Stimulated activated CD4-positive, alpha-beta T cell treated with anti-CD3 and anti-CD28 coated beads, TNF-alpha, amount 100 ng/mL, for 48 hours (primary cell): ENCODE results near the gene POMP.
"Not testable (repeated sequence)": the region's sequence is repeated elsewhere in the genome, so short reads cannot be mapped to it uniquely, and the experiment has no call there.

Experiments used
- DNase-seq, 3 donors: peaks; one replicate each; pipeline ENCODE4 v3.0.0-alpha.2; 2020; ENCODE audit warnings: low read depth in 3 of 3

Gene POMP

DNA sequence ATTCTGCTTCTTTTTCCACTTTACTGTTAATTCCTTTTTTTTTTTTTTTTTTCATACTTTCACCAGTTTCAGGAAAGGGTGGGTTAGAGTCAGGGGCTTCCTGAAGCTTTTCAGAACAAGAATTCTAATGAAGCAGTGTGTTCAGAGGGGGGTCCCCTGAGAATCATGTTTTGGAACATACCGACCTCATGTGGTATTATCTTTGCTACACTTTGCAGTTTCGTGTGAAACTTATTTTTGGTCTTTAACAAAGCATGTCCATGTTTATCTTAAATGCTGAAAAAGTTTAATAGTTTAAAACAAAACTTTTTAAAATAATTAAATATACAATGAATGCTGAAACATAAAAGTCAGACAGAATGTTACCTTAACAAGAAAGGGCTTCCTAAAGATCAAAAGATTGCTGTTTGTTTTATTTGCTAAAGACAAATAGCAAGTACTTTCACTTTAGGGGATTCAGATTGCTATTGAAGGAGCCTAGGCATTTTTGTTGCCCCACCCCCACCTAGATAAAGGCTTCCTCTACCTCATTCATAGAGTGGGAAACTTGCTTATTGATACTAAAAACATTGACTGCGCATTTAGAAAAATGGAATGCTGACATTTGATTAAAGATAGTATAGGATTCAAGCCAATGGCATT is 21.1 kb upstream of the POMP start:
- DNase-seq: no peak

DNA sequence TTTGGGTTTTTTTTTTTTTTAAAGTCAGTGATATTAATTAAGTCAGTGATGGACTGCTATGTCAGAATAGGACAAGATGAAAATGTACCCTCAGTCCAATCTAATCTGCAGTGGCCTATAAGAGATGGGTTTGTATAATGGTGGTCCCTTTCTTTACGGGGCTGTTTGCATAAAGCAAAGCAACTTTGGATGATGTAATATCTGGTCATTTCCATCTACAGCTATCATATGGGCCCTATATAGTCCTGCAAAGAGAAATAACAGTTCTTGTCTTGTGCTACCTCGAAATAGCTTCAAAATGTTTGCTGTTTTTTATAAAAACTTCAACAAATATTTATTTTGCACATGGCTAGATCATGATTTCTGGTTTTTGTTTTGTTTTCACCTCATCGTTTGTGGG is 20.2 kb upstream of the POMP start:
- no peak for DNase-seq

DNA sequence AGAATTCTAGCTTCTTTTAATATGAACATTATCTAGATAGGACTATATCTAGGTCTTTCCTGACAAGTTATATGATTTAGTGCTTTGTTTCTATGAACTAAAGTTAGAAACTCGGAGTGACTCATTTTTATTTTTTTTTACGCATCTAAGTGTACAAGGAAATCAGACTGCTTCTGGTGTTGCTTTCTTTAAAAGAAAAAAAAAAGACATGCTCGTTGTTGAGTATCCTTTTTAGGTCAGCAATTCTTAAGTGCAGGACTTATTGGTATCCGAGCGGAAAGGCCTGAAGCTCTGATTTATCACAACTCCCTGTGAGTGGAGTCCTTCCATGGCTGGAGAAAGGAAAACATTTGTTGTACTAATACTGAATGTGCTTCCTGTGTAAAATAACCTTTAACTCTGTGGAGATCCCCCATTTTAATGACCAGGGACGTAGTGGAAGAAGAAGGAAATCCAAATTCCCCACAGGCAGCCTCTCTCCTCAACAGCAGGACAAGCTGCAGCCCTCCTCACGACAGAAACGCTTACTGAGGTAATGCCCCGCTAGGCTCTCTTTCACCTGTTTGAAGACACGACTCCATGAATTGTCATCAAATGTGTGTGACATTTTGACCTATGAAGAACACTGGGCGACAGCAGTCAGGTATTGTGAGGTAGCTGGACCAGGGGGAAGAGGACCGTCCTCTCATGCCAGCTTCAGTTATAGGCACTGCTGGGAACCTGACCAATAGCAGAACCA is 17.9 kb upstream of the POMP start:
- no peak for DNase-seq

DNA sequence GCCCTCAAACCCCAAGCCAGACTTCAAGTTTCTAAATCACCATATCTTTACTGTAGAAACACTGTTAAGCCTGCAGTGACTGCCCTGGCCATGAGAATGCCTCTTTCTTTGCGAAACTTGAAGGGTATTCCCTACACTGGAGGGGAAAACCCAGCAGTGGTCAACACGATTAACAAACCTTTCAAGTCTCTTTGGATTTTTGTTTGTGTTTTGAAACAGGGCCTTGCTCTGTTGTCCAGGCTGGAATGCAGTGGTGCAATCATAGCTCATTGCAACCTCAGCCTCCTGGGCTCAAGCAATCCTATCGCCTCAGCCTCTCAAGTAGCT is 17.4 kb upstream of the POMP start:
- no peak for DNase-seq

DNA sequence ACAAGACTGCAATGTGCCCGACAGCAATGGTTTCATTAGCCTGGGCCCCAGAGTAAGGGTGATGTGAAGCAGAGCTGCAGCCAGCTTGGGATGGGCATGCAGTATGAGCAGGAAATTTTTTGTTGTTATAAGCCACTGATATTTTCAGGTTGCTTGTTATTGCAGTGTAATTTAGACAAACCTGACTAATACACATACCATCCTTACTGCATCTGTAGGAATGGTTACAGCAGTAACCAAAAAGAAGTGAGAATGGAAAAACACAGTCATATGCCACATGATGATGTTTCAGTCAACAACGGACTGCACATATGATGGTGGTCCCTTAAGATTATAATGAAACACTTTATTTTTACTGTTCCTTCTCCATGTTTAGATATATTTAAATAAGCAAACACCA is 8.6 kb upstream of the POMP start:
- no peak for DNase-seq

DNA sequence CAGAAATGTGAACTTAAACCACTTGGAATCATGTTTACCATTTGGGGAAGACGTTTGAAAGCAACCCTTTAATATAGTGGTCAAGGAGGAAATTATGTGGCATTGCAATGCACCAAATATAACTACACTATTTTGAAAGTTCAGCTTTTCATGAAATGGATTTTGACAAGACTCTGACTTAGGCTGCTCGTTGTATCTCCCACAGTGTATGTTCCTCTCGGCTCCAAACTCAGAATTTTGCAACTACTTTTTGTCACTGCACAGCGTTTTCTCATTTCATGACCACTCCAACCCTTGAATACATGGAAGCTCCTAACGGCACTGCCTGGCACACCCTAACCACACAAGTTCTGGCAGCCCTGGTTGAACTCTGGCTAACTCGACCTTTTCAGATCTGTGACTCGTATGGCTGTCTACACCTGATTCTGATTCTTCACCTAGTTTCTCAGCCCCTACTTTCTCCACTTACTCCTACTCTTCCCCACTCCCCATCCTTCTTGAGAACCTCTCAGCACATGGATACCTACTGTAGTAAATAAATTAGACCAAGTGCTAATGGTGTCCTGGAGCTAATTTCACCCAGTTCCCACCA is 7.0 kb upstream of the POMP start:
- DNase-seq: no peak

DNA sequence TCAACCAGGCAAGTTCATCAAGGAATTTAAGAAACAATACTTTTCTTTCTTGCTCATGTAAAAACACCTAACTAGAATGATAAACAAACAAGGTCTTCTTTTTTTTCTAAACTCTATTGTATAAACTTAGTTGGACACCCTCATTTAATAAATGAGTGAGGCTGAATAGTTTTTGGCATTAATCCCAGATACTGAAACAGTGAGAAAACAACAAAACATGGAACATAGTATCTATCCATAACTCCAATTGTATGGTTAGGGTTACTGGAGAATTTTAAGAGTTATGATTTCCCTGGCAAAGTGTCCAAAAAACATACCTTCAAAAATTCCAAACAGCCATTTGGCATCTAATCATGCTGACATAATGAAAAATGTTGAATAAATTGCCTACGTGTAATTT is 5.8 kb upstream of the POMP start:
- DNase-seq: no peak

DNA sequence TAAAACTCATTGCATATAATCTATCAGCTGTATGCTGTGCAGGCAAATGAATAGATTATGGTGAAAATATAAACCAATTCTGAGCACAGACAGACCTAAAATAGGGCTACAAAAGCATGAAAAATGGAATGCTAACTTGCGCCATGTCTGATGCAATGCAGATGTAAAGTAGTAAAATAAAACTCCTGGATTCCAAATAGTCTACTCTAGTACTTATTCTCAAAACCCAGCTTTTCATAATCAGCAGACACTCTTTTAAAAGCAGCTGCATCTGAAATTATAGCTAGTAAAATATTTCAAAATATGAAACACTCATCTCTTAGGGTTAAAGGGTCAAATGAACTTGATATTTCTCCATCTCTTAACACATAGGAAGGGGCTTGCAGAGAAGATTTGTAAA is 4.7 kb upstream of the POMP start:
- no peak for DNase-seq

DNA sequence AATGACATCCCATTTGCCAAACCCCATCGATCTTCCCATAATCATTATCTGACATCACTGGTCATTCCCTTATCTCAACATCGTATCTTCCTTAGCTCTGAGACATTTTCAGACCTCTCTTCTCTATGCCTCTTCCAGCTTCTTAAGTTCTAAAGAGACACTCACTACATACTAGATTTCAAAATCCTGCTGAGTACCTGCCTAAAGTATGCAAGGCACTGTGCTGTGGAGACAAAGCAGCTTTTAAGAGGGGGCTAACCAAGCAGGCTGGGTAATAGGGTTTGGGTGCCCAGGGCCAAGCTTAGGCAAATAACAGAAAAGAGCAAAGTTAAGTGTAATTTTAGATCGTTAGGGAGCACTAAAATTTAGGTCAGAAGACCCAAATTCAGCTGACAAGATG is 3.4 kb upstream of the POMP start:
- DNase-seq: no peak

DNA sequence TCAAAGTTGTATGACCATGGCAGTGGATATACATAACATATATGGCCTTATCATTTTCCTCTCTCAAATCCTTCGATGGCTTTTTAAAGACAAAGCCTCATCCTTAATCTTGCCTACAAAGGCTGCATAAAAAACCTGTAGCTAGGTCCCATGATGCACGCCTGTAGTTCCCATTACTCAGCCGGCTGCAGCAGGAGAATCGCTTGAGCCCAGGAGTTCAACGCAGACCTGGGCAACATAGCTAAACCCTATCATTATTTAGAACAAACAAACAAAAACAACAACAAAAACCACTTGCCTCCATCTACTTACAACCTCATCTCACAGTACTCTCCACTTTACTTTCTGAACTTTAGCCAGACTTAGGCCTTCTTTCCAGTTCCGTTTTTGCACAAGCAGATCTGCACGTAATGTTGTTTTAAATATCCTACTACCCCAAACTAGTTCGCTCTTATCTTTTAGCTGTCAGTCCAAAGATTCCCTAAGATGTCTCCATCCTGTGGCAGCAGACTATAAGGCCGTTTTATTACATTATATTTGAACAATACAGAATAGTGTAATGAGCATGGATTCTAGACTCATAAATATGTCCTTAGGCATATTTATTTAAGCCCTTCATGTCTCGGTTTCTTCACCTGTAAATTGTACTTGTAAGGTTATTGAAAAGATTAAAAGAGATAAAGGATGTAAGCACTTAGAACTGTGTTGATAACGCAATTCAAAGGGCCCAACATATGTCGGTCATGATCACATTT is 969 bp upstream of the POMP start:
- no peak for DNase-seq

DNA sequence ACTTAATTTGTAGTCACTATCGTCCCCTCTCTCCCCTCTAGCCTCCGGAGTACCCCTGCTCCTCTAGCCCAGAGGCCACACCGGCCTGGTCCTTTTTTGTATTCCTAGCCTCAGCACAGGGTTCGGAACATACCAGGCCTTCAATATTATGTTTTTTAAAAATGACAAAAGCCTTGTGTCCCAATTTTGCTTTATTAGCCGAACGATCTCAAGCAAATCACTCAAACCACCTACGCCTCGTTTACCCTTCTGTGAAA is 463 bp upstream of the POMP start:
- DNase-seq: no peak

DNA sequence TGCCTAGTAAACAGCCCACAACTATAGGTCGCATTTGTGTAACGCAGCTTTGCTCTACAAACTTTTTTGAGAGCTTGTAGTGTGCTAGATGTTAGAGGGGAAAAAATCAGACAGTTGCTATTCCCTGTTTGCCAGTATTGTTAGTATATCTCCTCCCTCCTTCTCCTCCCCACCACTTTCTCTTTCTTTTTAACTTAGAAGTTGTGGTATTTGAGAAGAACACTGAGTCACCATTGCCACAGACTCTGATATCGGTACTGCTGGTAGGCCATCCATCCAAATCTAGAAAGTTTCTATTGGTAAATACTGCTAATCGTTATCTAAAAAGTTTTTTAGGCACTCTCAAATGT is 666 bp downstream of the POMP start:
- no peak for DNase-seq

DNA sequence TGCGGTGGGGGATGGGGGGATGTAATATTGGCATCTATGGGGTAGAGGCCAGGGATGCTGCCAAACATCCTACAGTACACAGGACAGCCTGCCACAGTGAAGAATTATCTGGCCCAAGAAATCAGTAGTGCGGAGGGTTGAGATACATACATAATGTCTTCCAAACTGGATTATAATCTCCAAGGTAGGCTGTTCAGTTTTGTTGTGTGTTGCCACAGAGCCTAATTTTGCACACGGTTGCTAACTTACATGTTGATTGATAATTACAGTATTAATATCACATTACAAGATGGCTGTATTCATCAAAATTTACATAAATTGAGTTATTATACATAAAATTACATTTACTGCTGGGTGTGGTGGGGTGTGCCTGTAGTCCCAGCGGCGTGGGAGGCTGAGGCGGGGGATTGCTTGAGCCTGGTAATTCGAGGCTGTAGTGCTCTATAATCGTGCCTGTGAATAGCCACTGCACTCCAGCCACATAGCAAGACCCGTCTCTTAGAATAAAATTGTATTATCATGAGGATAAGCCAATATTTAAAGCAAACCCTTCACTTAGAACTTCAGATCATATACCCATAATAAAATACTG is 8.1 kb downstream of the POMP start:
- no peak for DNase-seq

DNA sequence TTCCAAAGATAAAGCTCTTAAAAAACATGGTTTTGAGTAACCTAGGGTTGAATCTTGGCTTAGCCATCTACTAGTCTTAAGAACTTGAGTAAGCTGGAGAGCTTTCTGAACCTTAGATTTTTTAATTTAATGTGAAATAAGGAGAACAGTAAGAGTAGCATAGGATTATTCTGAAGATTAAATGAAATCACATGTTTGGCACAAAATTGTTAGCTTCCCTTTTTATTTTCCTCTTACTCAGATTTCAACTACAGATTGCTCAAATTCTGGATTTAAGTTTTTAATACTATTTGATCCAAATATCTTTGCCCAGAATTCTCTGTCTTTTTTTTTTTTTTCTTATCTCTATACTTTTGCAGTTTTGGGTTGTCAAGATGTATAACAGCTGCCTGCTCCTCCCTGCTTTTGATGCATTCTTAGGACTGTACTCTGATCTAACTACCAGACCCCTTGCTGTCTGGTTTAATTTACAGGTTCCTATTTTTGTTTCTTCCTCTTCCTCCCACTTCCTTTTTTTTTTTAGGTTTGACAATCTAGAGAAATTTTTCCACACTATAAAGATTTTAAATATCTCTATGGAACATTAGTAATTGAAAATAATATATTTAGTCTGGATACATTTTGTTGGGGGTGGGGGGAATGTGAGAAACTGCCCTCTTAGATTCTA is 12.3 kb downstream of the POMP start:
- DNase-seq: no peak

DNA sequence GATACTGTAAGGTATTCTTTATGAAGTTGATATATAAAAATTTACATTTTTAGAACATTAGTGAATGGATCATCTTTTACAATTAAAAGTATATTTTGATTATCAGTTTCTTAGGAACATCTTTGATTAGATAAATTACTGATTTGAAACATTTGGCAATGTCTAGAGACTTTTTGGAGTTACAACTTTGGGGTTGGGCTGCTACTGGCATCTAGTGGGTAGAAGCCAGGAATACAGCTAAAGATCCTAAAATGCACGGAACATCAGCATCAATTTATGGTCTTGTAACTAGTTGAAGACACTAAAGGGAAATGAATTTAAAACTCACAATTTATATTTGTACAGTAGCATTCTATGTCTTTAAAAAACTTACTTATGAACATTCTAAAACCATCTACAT is 19.9 kb downstream of the POMP start:
- DNase-seq: no peak

DNA sequence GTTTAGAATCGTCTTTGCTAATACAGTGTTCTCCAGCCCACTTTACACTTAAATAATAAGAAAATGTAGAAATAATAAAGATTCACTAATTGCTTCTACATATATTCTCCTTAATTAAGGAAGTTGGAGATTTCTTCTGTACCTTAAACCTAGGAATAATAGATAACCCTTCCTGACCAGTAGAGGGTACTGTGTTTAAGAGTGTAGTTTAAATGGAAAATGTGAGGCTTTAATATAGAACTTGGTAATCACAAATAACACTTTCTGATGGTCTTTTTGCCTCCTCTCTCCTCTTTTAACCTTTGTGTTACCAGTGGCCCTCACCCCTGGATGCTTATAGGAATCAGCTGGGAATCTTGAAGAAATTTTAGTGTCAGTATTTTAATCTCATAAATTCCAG is 20.7 kb downstream of the POMP start:
- no peak for DNase-seq

DNA sequence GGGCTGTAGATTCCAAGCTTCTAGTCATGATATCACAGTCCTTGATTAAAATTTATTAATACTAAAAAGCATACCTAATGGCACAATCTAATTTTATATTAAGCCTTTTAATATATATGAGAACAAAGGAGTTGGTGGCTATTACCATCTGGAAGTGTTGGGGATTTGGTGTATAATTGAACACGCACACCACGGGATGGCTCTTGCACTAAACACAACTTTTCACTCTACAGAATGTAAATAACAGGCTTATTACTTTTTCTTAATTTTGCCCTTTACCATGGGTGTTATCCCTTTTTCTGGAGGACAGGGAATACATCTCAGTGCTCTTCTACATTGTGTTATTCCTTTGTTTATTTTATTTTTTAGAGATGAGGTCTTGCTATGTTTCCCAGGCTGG is 21.6 kb downstream of the POMP start:
- no peak for DNase-seq

DNA sequence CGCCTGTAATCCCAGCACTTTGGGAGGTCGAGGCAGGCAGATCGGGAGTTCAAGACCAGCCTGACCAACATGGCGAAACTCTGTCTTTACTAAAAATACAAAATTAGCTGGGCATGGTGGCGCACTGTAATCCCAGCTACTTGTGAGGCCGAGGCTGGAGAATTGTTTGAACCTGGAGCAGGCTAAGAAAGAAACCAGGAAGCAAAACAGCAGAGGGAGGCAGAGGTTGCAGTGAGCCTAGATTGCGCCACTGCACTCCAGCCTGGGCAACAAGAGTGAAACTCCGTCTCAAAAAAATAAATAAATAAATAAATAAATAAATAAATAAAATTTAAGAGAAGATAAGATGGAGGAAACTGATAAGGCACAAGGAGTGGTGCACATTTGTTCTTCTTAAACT is 24.2 kb downstream of the POMP start:
- DNase-seq: not testable (repeated sequence)

DNA sequence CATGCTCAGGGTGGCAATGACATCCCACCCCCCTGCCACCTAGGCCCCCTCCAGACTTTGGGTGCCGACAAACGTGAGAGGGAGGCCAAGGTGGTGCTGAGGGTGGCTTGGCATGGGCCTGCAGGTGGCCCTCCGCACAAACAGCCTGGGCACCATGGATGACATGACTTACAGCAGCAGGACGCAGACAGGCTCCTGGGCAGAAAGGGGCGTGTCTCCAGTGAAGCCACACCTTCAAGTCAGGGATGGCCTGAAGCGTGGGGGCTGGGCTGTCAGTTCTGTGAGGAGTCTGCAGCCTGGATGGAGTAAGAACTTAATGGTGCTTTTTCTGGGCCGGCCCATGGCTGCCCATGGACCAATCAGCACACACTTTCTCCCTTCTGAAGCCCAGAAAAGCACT is 25.3 kb downstream of the POMP start:
- DNase-seq: no peak

DNA sequence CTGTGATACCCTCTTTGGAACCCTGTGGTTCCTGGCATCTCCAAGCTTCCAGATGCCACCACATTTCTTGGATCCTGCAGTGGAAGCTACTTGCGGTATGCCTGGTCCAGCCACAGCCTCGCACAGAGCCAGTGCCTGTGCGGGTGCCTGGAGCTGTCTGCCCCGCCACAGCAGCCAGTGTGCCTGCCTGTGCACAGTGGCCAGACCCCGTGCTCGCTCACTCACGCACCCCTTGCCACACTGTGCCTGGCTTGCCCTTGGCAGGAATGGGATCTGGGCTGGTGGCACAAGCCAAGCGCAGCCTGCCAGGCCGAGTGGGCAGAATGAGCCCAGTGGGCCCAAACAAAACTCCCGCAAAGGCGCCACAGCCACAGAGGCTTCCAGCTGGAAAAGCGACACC is 26.2 kb downstream of the POMP start:
- DNase-seq: no peak

DNA sequence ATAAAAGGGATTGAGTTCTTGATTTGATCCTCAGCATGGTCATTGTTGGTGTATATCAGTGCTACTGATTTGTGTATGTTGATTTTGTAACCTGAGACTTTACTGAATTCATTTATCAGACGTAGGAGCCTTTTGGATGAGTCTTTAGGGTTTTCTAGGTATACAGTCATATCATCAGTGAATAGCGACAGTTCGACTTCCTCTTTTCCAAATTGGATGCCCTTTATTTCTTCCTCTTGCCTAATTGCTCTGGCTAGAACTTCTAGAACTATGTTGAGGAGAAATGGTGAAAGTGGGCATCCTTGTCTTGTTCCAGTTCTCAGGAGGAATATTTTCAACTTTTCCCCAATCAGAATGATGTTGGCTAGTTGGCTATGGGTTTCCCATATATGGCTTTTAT is 27.0 kb downstream of the POMP start:
- no peak for DNase-seq
